NB4 (cell line): ENCODE data around the gene KIF6.

Experiments
- DNase-seq: peaks from one replicate; pipeline ENCODE4 v3.0.0; 2010; ENCODE audit warnings: low read depth
- H3K4me3 ChIP-seq: one replicate; pipeline ENCODE4 v1.5.1; 2011; ENCODE audit warnings: mild to moderate bottlenecking, low read depth, low read length, moderate library complexity
- MYC ChIP-seq: IDR thresholded peaks from 2 replicates; pipeline ENCODE4 v1.6.1; 2011; ENCODE audit warnings: low read depth, low read length
- POLR2A ChIP-seq: IDR thresholded peaks from 2 replicates; pipeline ENCODE4 v1.6.1; 2011; ENCODE audit warnings: mild to moderate bottlenecking; ENCODE audit not compliant: insufficient read length; ENCODE audit errors: extremely low read depth
- TF ChIP-seq, protein P1 (sequence below): IDR thresholded peaks from one replicate; pipeline ENCODE4 v1.5.1; 2012; ENCODE audit warnings: low read depth, low read length
- TF ChIP-seq, protein P2 (sequence below): IDR thresholded peaks from 2 replicates; pipeline ENCODE4 v1.6.1; 2011; ENCODE audit warnings: low read depth, low read length

KIF6 gene

DNA sequence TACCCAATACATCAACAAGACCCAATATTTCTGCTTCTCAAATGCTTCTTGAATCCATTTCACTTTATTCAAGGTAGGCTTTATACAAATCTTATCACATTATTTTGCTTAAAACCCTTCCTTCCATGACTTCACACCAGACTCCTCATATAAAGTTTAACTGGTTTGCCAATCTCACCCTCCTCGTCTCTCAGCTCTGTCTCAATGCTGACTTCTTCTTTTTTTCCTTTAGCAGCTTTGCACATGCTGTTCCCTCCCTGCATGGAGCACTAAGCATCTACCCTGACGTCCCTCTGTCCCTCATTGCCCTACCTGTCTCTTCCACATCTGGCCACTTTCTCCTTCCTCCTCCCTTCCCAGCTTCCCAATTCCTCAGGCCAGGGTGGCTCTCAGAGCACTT is 442.4 kb downstream of the KIF6 start:
- H3K4me3 ChIP-seq = no peak overlapping the region
- no peak for DNase-seq
- TF ChIP-seq MYC = no peak
- TF ChIP-seq, protein P1, sequence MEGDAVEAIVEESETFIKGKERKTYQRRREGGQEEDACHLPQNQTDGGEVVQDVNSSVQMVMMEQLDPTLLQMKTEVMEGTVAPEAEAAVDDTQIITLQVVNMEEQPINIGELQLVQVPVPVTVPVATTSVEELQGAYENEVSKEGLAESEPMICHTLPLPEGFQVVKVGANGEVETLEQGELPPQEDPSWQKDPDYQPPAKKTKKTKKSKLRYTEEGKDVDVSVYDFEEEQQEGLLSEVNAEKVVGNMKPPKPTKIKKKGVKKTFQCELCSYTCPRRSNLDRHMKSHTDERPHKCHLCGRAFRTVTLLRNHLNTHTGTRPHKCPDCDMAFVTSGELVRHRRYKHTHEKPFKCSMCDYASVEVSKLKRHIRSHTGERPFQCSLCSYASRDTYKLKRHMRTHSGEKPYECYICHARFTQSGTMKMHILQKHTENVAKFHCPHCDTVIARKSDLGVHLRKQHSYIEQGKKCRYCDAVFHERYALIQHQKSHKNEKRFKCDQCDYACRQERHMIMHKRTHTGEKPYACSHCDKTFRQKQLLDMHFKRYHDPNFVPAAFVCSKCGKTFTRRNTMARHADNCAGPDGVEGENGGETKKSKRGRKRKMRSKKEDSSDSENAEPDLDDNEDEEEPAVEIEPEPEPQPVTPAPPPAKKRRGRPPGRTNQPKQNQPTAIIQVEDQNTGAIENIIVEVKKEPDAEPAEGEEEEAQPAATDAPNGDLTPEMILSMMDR = no peak

DNA sequence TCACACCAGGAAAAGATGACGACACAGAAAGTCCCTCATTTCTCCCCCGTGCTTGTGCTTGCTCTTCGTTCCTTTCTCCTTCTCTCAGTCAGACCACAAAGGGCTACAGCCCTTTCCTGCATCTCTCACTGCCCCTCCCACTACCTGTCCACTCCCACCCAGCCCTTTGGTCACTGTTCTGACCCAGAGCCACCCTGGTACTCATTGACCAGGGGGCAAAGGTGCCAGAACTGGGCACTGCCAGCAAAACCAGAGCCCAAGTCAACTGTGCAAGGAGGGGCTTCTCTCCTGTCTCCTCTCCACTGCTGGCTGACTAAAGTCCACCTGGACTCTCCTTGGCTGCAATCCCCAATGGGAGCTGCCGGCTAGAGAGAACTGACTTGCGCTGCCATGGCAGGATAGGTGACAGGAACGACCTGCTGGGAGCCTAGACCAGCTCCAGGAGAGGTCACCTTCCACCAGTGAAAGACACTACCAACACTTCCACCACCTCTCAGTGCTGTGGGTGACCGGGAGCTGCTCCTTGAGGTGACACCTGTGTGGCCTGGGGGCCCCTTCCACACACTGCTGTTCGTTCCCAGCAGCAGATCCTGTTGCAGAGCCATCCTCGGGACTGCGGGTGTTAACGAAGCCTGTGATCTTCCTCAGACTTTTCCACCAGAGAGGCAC is 443.8 kb downstream of the KIF6 start:
- TF ChIP-seq, protein P2, sequence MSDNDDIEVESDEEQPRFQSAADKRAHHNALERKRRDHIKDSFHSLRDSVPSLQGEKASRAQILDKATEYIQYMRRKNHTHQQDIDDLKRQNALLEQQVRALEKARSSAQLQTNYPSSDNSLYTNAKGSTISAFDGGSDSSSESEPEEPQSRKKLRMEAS = no peak
- TF ChIP-seq, protein P1 = no peak
- TF ChIP-seq POLR2A (no peak), MYC (no peak)
- no peak overlapping the region for H3K4me3 ChIP-seq
- DNase-seq = no peak

DNA sequence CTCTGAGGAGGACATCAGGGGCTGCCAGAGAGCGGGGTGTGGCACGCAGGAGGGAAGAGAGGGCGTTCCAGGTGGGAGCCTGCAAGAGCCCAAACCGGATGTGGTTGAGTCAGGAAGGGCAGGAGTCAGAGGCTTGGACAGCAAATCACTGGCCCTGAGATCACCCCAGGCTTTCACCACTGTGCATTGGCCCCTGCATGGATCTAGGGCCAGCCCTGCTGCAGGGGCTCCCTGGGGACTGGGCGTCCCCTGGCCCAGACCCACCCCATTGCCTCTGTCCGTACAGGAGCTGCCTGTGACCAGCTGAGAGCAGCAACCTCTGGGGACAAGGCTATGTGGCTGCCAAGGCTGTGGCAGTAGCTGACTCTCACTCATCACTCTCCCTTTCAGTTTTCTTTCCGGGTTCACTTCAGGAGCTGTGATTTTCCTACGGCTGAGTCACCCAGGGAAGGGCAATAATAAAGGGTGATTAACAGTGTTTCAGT is 444.9 kb downstream of the KIF6 start:
- DNase-seq = peak; percentile 19
- no peak for TF ChIP-seq MYC
- no peak for TF ChIP-seq POLR2A
- TF ChIP-seq, protein P2 = no peak
- TF ChIP-seq, protein P1 = no peak
- no peak overlapping the region for H3K4me3 ChIP-seq
